Upper lobe of left lung (tissue), 6 donors: ENCODE data around the gene PARM1. TPM values are rescaled to one million over a fixed set of nuclear protein-coding genes. Genes with fewer than 3 reads are reported as not detected.

Experiments used
- ATAC-seq, 2 donors: fragments of 200-7000 bp; cut with Tn5 transposase; one replicate each; pipeline ENCODE4 v1.9.1; 2022; ENCODE audit warnings: mild to moderate bottlenecking in 2 of 2, moderate library complexity in 2 of 2; ENCODE audit not compliant: low FRiP score in 2 of 2
- DNase-seq, 2 donors: peaks; one replicate each; pipeline ENCODE4 v3.0.0-alpha.2; 2019 to 2020
- H3K27ac ChIP-seq, 4 donors: fragments of 200-600 bp; sonication (generic); one replicate each; pipeline ENCODE4 v1.5.1; 2016 to 2019
- H3K27me3 ChIP-seq, 4 donors: fragments of 200-600 bp; sonication (generic); one replicate each; pipeline ENCODE4 v1.5.1; 2017 to 2019
- H3K36me3 ChIP-seq, 4 donors: fragments of 200-600 bp; sonication (generic); one replicate each; pipeline ENCODE4 v1.5.1; 2016 to 2019
- H3K4me1 ChIP-seq, 4 donors: fragments of 200-600 bp; sonication (generic); one replicate each; pipeline ENCODE4 v1.5.1; 2018 to 2019
- H3K4me3 ChIP-seq, 4 donors: fragments of 200-600 bp; sonication (generic); one replicate each; pipeline ENCODE4 v1.5.1; 2017 to 2019; ENCODE audit warnings: mild to moderate bottlenecking in 2 of 4, moderate library complexity in 1 of 4
- H3K9me3 ChIP-seq, 4 donors: fragments of 200-600 bp; sonication (generic); one replicate each; pipeline ENCODE4 v1.5.1; 2018 to 2019
- EP300 ChIP-seq, 4 donors: sonication (generic); formaldehyde crosslinking; IDR thresholded peaks; one replicate each; pipeline ENCODE4 v1.5.1; 2017; ENCODE audit warnings: antibody characterized with exemption in 4 of 4, control low read depth in 2 of 4
- POLR2A ChIP-seq, 4 donors: fragments of 450-650 bp; IDR thresholded peaks; one replicate each; pipeline ENCODE4 v1.5.1; 2016 to 2017; ENCODE audit warnings: antibody characterized with exemption in 4 of 4, mild to moderate bottlenecking in 2 of 4
- POLR2AphosphoS5 ChIP-seq, 2 donors: sonication (generic); formaldehyde crosslinking; IDR thresholded peaks; one replicate each; pipeline ENCODE4 v1.5.1; 2017; ENCODE audit warnings: antibody characterized with exemption in 2 of 2
- WGBS, 2 donors: methylation state at CpG; one replicate each; pipeline ENCODE4 v1.1.5; 2017 to 2018; 5-methylcytosine and 5-hydroxymethylcytosine counted together
- total RNA-seq, 6 donors: library from RNA; depleted of rRNA in 4 of 6; stranded (reverse); fragments of >200 nt in 4 of 6; gene quantifications; one replicate each; pipeline versions ENCODE4 v1.1.0 to v1.2.1, GENCODE V29; 2016 to 2021
- TF ChIP-seq, protein P1 (sequence below), 6 experiments: fragments of 450-650 bp in 4 of 6; fragments of 200-600 bp in 2 of 6; sonication (generic) in 2 of 6; IDR thresholded peaks; one replicate each; pipeline ENCODE4 v1.5.1; 2016 to 2019; ENCODE audit warnings: antibody characterized with exemption in 6 of 6
- donor health status: DM: no; HTN: no; CAD: no; lungs with moderate emphysema.
- donor health status: DM: no; HTN: yes; CAD: no; lungs with severe emphysema.

Gene PARM1
- total RNA-seq, 6 donors from 2014 or later = 36.7 to 137 (median 74.5) TPM

DNA sequence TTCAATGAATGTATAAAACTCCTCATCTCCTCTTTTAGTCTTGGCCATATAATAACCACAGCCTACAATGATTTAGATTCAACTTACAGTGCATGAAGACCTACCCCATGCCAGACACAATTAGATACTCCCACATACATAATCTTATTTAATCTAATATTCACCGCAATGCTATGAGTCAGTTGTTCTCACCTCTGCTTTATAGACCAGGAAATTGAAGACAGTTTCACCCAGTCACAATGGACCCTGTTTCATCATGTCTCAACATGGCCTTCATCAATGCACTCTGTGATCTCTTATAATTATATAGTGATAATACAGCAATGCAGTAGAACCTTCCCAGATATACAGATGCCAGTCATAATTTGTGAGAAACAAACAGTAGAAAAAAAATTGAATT lies 148.6 kb downstream of the PARM1 start:
- TF ChIP-seq POLR2A (IDR thresholded peaks at IDR 0.05) (no peak), POLR2AphosphoS5 (IDR thresholded peaks at IDR 0.05) (no peak), EP300 (IDR thresholded peaks at IDR 0.05) (no peak)
- TF ChIP-seq, protein P1, sequence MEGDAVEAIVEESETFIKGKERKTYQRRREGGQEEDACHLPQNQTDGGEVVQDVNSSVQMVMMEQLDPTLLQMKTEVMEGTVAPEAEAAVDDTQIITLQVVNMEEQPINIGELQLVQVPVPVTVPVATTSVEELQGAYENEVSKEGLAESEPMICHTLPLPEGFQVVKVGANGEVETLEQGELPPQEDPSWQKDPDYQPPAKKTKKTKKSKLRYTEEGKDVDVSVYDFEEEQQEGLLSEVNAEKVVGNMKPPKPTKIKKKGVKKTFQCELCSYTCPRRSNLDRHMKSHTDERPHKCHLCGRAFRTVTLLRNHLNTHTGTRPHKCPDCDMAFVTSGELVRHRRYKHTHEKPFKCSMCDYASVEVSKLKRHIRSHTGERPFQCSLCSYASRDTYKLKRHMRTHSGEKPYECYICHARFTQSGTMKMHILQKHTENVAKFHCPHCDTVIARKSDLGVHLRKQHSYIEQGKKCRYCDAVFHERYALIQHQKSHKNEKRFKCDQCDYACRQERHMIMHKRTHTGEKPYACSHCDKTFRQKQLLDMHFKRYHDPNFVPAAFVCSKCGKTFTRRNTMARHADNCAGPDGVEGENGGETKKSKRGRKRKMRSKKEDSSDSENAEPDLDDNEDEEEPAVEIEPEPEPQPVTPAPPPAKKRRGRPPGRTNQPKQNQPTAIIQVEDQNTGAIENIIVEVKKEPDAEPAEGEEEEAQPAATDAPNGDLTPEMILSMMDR (IDR thresholded peaks at IDR 0.05) = no peak
- no peak for DNase-seq
- no peak for ATAC-seq
- 100% methylated on average over 1 of the region's 1 CpG for WGBS, 2 donors
- Histone ChIP-seq H3K9me3 (no peaks in the 10 kb centered on the region), H3K27ac (no peak overlapping the region), H3K36me3 (no peaks in the 10 kb centered on the region), H3K4me1 (no peaks in the 10 kb centered on the region), H3K27me3 (no peaks in the 10 kb centered on the region), H3K4me3 (no peak overlapping the region)

DNA sequence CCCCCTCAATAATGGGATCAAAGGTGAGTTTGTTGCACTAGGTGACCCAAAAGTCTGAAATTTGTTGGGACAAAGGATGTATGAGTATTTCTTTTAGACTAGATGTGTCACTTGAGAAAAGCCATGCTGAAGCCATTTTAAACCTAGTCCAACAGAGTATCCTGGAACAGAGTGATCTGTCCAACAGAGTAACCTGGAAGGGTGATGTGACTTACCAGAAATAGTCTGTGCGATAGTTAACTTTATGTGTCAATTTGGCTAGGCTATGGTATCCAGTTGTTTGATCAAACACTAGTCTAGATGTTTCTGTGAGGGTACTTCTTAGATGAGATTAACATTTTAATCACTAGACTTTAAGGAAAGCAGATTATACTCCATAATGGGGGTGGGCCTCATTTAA lies 154.5 kb downstream of the PARM1 start:
- TF ChIP-seq POLR2A (IDR thresholded peaks at IDR 0.05) (no peak), EP300 (IDR thresholded peaks at IDR 0.05) (no peak), POLR2AphosphoS5 (IDR thresholded peaks at IDR 0.05) (no peak)
- TF ChIP-seq, protein P1 (IDR thresholded peaks at IDR 0.05) = no peak
- WGBS, 2 donors = 84 to 100% methylated on average over 1 of the region's 1 CpG
- Histone ChIP-seq H3K9me3 (no peaks in the 10 kb centered on the region), H3K27me3 (no peaks in the 10 kb centered on the region), H3K27ac (no peak overlapping the region), H3K4me3 (no peak overlapping the region), H3K36me3 (no peaks in the 10 kb centered on the region), H3K4me1 (no peaks in the 10 kb centered on the region)
- no peak for ATAC-seq
- no peak for DNase-seq

DNA sequence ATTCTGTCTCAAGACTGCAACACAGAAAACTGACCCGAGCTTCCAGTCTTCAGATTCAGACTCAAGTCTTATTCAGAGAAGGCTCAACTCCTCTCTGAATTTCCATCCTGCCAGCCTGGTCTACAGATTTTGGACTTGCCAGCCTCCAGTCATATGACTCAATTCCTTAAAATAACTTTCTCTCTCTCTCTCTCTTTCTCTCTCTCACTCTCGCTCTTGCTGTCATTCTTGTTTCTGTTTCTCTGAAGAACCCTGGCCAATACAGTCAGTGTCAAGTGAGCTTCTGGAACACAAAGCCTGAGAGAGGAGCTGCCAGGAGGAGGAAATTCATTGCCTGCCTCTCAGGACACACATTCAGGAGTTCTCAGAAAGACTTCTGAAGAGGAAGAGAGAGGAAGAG lies 154.9 kb downstream of the PARM1 start:
- Histone ChIP-seq H3K4me3 (no peak overlapping the region), H3K27me3 (no peaks in the 10 kb centered on the region), H3K4me1 (no peaks in the 10 kb centered on the region), H3K9me3 (no peaks in the 10 kb centered on the region), H3K36me3 (no peaks in the 10 kb centered on the region), H3K27ac (no peak overlapping the region)
- ATAC-seq (no peak), DNase-seq (no peak)
- WGBS, 2 donors = 84 to 86% methylated on average over 2 of the region's 2 CpGs
- TF ChIP-seq POLR2AphosphoS5 (IDR thresholded peaks at IDR 0.05) (no peak), EP300 (IDR thresholded peaks at IDR 0.05) (no peak), POLR2A (IDR thresholded peaks at IDR 0.05) (no peak)
- TF ChIP-seq, protein P1 (IDR thresholded peaks at IDR 0.05) = no peak

DNA sequence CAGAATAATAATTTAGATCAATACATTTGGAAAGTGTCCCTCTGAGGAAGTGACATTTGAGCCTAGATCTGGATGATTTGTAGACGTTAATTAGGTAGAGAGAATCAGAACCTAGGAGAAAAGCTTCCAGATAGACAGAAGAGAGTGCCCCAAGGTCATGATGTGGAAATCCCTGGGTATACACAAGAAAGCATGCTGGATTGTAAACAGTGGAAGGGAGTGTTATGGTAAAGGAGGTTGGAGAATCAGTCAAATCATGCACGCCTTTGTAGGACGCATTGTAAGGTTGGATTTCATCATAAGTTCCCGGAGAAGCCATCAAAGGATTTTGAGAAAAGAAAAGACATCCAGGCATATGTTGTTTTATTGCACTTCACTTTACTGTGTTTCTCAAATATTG lies 156.3 kb downstream of the PARM1 start:
- 65% methylated on average over 4 of the region's 4 CpGs for WGBS, 2 donors
- no peaks in the 10 kb centered on the region for H3K27me3 ChIP-seq
- no peak overlapping the region for H3K4me3 ChIP-seq
- no peaks in the 10 kb centered on the region for H3K36me3 ChIP-seq
- no peak overlapping the region for H3K27ac ChIP-seq
- TF ChIP-seq POLR2A (IDR thresholded peaks at IDR 0.05) (no peak), EP300 (IDR thresholded peaks at IDR 0.05) (no peak), POLR2AphosphoS5 (IDR thresholded peaks at IDR 0.05) (no peak)
- TF ChIP-seq, protein P1 (IDR thresholded peaks at IDR 0.05) = no peak
- no peak for ATAC-seq
- H3K9me3 ChIP-seq = no peaks in the 10 kb centered on the region
- DNase-seq = no peak
- no peaks in the 10 kb centered on the region for H3K4me1 ChIP-seq

DNA sequence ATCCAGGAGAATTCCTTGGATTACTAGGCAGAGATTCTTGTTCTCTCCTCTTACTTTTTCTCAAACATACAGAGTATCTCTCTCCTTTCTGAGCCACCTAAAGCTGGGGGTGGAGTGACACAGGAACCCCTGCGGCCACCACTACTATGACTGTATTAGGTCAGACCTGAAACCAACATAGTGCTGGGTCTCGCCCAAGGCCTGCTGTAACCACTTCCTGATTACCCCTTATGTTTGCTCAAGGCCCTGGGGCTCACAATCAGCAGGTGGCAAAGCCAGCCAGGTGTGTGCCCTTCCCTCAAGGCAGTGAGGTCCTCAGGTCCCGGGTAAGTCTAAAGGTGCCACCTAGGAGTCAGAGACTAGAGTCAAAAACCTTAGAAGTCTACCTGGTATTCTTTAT lies 166.4 kb downstream of the PARM1 start:
- Histone ChIP-seq H3K4me1 (no peaks in the 10 kb centered on the region), H3K9me3 (peaks cover 0 to 5% (median 0%) of the 10 kb centered on the region in 4 donors), H3K36me3 (no peaks in the 10 kb centered on the region), H3K27ac (no peak overlapping the region), H3K4me3 (no peak overlapping the region), H3K27me3 (no peaks in the 10 kb centered on the region)
- WGBS, 2 donors = 77 to 95% methylated on average over 3 of the region's 3 CpGs
- no peak for TF ChIP-seq EP300 (IDR thresholded peaks at IDR 0.05)
- no peak for TF ChIP-seq POLR2AphosphoS5 (IDR thresholded peaks at IDR 0.05)
- TF ChIP-seq, protein P1 (IDR thresholded peaks at IDR 0.05) = no peak
- TF ChIP-seq POLR2A (IDR thresholded peaks at IDR 0.05) = no peak
- DNase-seq (no peak), ATAC-seq (no peak)
